Fibroblast of pulmonary artery (primary cell): Measurements from ENCODE around the gene ADAP1.

Experiments used
- DNase-seq: peaks from one replicate; pipeline ENCODE4 v3.0.0-alpha.2; 2010; ENCODE audit warnings: low read depth
- H3K4me3 ChIP-seq: replicated peaks from 2 replicates; pipeline ENCODE4 v1.5.1; 2011; ENCODE audit warnings: low read depth, mild to moderate bottlenecking, control low read depth, low read length, moderate library complexity
- TF ChIP-seq, protein P1 (sequence below): IDR thresholded peaks from 2 replicates; pipeline ENCODE4 v1.5.1; 2011; ENCODE audit warnings: mild to moderate bottlenecking, control low read depth, low read length, inconsistent platforms; ENCODE audit errors: missing control alignments

ADAP1 gene

DNA sequence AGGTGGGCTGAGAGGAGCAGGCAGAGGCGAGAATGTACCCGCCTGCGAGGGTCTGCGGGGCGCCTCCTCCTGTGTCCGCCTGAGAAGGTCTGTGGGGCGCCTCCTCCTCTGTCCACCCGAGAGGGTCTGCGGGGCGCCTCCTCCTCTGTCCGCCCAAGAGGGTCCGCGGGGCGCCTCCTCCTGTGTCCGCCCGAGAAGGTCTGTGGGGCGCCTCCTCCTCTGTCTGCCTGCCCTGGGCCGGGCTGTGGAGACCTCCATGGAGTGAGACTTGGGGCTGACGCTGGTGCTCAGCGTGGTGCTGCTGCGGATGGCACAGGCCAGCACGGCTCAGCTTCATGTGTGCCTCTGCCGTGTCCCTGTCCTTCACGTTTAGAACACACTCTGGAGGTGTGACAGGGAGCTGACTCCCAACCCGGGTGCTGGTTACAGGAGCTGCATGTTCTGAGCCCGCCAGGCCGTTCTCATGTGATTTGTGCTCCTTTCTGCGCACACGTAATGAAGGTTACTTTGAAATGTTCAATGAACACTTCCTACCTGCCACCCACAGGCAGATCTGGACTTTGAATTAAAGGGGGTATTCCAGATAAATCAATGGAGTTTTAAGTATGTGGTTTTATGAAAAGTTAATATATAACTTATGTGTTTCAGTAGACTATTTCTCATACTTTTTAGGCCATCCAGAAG lies 98.7 kb downstream of the ADAP1 start:
- TF ChIP-seq, protein P1, sequence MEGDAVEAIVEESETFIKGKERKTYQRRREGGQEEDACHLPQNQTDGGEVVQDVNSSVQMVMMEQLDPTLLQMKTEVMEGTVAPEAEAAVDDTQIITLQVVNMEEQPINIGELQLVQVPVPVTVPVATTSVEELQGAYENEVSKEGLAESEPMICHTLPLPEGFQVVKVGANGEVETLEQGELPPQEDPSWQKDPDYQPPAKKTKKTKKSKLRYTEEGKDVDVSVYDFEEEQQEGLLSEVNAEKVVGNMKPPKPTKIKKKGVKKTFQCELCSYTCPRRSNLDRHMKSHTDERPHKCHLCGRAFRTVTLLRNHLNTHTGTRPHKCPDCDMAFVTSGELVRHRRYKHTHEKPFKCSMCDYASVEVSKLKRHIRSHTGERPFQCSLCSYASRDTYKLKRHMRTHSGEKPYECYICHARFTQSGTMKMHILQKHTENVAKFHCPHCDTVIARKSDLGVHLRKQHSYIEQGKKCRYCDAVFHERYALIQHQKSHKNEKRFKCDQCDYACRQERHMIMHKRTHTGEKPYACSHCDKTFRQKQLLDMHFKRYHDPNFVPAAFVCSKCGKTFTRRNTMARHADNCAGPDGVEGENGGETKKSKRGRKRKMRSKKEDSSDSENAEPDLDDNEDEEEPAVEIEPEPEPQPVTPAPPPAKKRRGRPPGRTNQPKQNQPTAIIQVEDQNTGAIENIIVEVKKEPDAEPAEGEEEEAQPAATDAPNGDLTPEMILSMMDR, result no peak
- no peak overlapping the region for H3K4me3 ChIP-seq
- no peak for DNase-seq

DNA sequence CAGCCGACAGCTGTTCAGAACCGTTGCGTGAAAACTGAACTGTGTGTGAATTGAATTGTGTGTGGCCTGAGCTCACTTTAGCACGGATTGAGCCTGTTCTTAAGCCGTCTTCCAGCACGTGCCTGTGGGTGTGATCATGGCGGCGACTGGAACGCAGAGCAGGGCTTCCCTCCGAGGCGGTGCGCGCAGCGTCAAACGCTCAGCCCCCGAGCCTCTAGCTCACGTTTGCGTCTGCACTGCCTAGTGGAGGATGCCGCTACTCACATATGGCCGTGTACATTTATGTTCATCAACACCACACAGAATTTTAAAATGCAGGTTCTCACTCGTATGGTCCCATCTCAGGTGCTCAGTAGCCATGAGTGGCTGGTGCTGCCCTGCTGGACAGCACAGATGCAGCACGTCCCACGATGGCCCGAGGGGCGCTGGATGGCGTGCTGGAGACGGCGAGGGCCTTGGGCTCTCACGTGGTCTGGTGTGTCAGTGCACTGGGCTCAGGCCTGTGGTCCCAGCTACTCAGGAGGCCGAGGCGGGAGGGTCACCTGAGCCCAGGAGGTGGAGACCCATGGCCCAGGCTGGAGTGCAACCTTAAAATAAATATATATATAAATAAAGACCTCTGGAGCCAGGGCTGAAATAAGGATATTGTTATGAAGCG lies 100.2 kb downstream of the ADAP1 start:
- TF ChIP-seq, protein P1, result no peak
- DNase-seq, result no peak

DNA sequence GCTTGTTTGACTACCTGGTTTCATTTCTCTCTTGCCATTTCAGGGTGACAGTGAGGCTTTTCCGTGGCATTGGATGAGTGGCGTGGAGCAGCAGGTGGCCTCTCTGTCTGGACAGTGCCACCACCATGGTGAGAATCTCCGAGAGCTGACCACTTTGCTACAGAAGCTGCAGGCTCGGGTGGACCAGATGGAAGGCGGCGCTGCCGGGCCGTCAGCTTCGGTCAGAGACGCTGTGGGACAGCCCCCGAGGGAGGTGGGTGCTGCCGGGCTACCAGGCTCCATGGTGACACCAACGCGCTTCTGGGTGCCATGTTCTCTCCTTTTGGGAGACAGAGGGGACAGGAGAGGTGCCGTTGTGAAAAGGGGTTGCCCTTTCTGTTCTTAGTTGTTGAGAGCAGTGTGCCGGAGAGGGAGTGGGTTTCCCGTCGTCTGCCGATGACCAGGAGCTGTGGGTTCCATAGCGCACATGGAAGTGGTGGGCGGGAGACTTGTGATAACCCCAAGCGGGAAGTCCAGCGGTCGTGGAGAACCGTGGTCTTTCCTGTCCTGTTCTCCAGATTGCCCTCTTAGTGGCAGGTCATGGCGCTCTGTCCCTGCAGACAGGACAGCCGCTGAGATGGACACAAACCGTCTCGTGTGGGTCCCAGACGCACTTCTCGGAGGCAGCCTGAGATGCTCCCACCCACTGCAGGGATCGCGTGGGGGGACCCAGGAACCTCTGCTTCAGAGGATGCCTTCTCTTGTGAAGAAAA lies 100.9 kb downstream of the ADAP1 start:
- no peak for DNase-seq
- no peak overlapping the region for H3K4me3 ChIP-seq
- TF ChIP-seq, protein P1, result no peak

More for the DNA sequence above, 100.2 kb downstream of the ADAP1 start:
- H3K4me3 ChIP-seq, result no peak overlapping the region

DNA sequence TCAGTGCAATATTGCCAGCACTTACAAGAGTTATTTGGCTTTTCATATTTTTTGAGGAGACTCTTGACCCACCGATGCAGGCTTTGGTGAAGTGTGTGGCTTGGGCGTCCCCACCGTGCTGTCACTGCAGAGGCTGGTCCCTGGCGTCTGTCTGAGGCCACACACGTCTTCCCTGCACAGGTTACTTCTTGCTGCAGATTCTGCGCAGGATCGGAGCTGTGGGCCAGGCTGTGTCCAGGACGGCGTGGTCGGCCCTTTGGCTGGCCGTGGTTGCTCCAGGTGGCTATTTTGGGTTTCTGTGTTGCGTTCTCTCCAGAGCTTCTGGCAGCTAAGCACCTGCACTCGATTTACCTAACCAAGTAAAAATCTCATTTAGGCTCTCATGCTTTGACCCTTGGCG lies 103.3 kb downstream of the ADAP1 start:
- TF ChIP-seq, protein P1, result no peak
- no peak for DNase-seq
- no peak overlapping the region for H3K4me3 ChIP-seq

DNA sequence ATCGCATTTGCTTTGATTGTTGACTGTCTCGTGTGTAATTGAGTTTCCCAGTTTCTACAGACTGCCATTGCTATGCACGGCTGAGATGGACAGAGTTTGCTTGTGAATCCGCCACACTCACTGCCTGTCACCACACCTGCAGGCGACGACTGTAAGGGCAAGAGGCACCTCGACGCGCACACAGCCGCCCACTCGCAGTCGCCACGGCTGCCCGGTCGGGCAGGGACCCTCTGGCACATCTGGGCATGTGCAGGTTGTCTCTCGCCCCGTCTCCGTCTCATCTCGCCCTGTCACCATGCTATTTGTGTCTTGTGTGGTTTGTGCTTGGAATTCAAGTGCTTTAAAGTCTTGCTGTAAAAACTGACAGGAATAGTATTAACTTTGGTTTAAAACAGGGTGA lies 104.7 kb downstream of the ADAP1 start:
- TF ChIP-seq, protein P1, result no peak
- H3K4me3 ChIP-seq, result no peak overlapping the region

DNA sequence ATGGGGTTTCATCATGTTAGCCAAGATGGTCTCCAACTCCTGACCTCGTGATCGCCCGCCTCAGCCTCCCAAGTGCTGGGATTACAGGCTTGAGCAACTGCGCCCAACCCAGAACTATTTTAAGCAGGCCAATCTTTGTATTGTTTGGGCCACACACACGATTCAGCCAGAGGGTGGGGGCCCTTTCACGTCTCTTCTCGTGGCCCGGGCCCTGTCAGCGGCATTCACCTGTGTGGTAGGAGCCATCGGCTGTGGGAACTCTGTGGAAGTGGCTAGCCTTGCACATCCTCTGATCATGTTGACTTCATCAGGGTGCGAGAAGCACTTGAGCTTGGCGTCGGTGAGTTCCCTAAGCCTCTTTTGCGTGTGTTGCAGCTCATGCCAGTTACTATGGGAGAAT lies 105.3 kb downstream of the ADAP1 start:
- no peak for DNase-seq
- no peak overlapping the region for H3K4me3 ChIP-seq
- TF ChIP-seq, protein P1, result no peak

More for the DNA sequence above, 104.7 kb downstream of the ADAP1 start:
- DNase-seq, result no peak
